DND-41 (cell line): ENCODE results near the gene MCRIP1.

Experiments used
- ATAC-seq: fragments of 200-7000 bp; cut with Tn5 transposase; 3 replicates; pipeline ENCODE4 v1.9.1; 2021; ENCODE audit warnings: low read depth; ENCODE audit not compliant: insufficient read depth
- DNase-seq: peaks from one replicate; pipeline ENCODE4 v3.0.0-alpha.2; 2020
- H2AFZ ChIP-seq: 2 replicates; pipeline ENCODE4 v1.6.0; 2012; ENCODE audit warnings: low read depth, low read length
- H3K27ac ChIP-seq: 2 replicates; pipeline ENCODE4 v1.5.1; 2012; ENCODE audit warnings: low read length, inconsistent platforms
- H3K27me3 ChIP-seq: fragments of 200-600 bp; sonication (generic); 2 replicates; pipeline ENCODE4 v1.6.0; 2012; ENCODE audit warnings: low read length, mild to moderate bottlenecking, inconsistent platforms; ENCODE audit not compliant: insufficient read depth, poor library complexity
- H3K36me3 ChIP-seq: 2 replicates; pipeline ENCODE4 v1.5.1; 2012; ENCODE audit warnings: low read length, inconsistent platforms; ENCODE audit not compliant: insufficient read depth
- H3K4me1 ChIP-seq: 2 replicates; pipeline ENCODE4 v1.5.1; 2012; ENCODE audit warnings: mild to moderate bottlenecking, low read length; ENCODE audit not compliant: insufficient read depth
- H3K4me2 ChIP-seq: 2 replicates; pipeline ENCODE4 v1.6.0; 2012; ENCODE audit warnings: mild to moderate bottlenecking, moderate library complexity, low read length, inconsistent platforms; ENCODE audit not compliant: insufficient read depth
- H3K4me3 ChIP-seq, 2 experiments: fragments of 200-600 bp in 1 of 2; shearing (Covaris generic) in 1 of 2; 2 replicates each; pipeline ENCODE4 v1.5.1; 2012 to 2016; ENCODE audit warnings: inconsistent platforms in 2 of 2, low read length in 2 of 2, mild to moderate bottlenecking in 2 of 2, low read depth in 1 of 2, moderate library complexity in 1 of 2
- H3K79me2 ChIP-seq: 2 replicates; pipeline ENCODE4 v1.6.0; 2012; ENCODE audit warnings: low read length, inconsistent platforms; ENCODE audit not compliant: insufficient read depth
- H3K9ac ChIP-seq: 2 replicates; pipeline ENCODE4 v1.6.0; 2012; ENCODE audit warnings: low read depth, mild to moderate bottlenecking, inconsistent platforms, low read length, moderate library complexity
- H3K9me3 ChIP-seq: 2 replicates; pipeline ENCODE4 v1.5.1; 2012; ENCODE audit warnings: low read length, moderate library complexity, mild to moderate bottlenecking, inconsistent platforms; ENCODE audit not compliant: insufficient read depth, severe bottlenecking
- H4K20me1 ChIP-seq: 2 replicates; pipeline ENCODE4 v1.6.0; 2012; ENCODE audit warnings: low read length; ENCODE audit not compliant: insufficient read depth
- EZH2 ChIP-seq: IDR thresholded peaks from 3 replicates; pipeline ENCODE4 v1.6.1; 2012; ENCODE audit warnings: borderline replicate concordance, low read depth, mild to moderate bottlenecking, moderate library complexity, low read length, inconsistent platforms; ENCODE audit not compliant: severe bottlenecking
- TF ChIP-seq, protein P1 (sequence below): IDR thresholded peaks from 2 replicates; pipeline ENCODE4 v1.5.1; 2012; ENCODE audit warnings: borderline replicate concordance, low read length, moderate library complexity, mild to moderate bottlenecking; ENCODE audit not compliant: poor library complexity, severe bottlenecking; ENCODE audit errors: extremely low read depth

Gene MCRIP1

DNA sequence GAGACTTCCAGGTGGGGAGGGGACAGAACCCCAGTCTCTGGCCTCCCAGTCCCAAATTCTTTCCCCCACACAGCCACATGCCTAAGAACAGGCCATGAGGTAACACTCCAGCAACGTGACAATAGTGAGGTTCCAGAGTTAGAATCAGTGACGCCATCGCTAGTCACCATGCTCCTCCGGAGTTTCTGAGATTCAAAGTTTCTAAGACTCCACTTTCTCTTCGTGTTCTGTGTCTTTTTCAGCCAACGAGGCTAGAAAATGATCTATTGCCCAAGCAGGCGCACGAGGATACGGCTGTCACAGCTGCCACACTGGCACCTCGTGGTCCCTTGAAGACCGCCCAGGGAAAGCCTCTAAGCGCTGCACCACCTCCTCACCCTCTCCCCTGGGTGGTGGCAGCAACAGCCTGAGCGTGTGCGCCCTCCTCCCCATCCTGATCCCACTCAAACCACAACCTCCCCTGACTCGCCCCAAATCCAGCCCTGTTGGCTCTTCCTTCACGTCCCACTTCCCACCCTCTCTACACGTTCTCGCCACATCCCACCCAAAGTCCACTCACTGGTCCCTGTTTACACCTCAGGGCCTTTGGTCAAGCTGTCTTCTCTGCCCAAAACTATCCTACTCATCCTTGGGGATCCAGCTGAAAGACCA lies 1.0 kb downstream of the MCRIP1 start:
- peaks cover 49% of the 10 kb centered on the region for H3K79me2 ChIP-seq
- H3K27me3 ChIP-seq: no peaks in the 10 kb centered on the region
- peak overlapping the region; percentile 53 to 81 for H3K4me3 ChIP-seq
- peak overlapping the region; percentile 92 for H3K4me2 ChIP-seq
- H3K9ac ChIP-seq: peak overlapping the region; percentile 92
- DNase-seq (peak; percentile 81), ATAC-seq (peak; percentile 85)
- peaks cover 16% of the 10 kb centered on the region for H4K20me1 ChIP-seq
- no peak for TF ChIP-seq EZH2
- TF ChIP-seq, protein P1, sequence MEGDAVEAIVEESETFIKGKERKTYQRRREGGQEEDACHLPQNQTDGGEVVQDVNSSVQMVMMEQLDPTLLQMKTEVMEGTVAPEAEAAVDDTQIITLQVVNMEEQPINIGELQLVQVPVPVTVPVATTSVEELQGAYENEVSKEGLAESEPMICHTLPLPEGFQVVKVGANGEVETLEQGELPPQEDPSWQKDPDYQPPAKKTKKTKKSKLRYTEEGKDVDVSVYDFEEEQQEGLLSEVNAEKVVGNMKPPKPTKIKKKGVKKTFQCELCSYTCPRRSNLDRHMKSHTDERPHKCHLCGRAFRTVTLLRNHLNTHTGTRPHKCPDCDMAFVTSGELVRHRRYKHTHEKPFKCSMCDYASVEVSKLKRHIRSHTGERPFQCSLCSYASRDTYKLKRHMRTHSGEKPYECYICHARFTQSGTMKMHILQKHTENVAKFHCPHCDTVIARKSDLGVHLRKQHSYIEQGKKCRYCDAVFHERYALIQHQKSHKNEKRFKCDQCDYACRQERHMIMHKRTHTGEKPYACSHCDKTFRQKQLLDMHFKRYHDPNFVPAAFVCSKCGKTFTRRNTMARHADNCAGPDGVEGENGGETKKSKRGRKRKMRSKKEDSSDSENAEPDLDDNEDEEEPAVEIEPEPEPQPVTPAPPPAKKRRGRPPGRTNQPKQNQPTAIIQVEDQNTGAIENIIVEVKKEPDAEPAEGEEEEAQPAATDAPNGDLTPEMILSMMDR: peak; percentile 37
- no peaks in the 10 kb centered on the region; the same call in 1 of the 2 replicates for H3K36me3 ChIP-seq
- peak overlapping the region; percentile 68 for H3K27ac ChIP-seq
- peaks cover 31% of the 10 kb centered on the region for H3K4me1 ChIP-seq
- H2AFZ ChIP-seq: peak overlapping the region; percentile 48
- H3K9me3 ChIP-seq: no peaks in the 10 kb centered on the region

DNA sequence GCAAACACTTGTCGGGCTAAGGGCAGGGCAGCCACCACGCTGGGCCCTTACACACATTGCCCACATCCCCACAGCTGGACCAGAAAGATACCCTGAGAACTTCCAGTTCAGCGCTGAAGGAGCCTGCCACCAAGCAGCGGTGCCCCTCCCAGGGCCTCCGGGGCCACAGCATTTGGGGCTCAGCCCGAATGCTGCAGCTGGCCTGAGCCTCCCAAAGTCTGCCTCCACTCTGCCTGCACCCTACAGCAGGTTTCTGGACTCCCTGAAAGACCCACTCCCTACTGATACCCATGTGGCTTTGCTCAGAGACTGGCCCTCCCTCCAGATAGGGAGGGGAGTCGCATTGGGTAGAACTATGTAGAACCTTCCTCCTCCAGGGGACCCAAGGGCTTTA lies 1.5 kb downstream of the MCRIP1 start:
- Histone ChIP-seq H3K9me3 (no peaks in the 10 kb centered on the region), H3K79me2 (peaks cover 49% of the 10 kb centered on the region), H4K20me1 (peaks cover 16% of the 10 kb centered on the region), H3K36me3 (no peaks in the 10 kb centered on the region; the same call in 1 of the 2 replicates), H3K27ac (peak overlapping the region; percentile 68), H3K4me3 (peak overlapping the region in 1 of 2 experiments; percentile 81; a peak in 2 of 4 replicates), H3K9ac (peak overlapping the region; percentile 92), H3K27me3 (no peaks in the 10 kb centered on the region), H2AFZ (no peak overlapping the region; the same call in 1 of the 2 replicates), H3K4me2 (peak overlapping the region; percentile 92), H3K4me1 (peaks cover 31% of the 10 kb centered on the region)
- DNase-seq (peak; percentile 14), ATAC-seq (0 out of 3 replicates have a peak, but pooled peaks have one; percentile 2)
- no peak for TF ChIP-seq EZH2
- TF ChIP-seq, protein P1: no peak

DNA sequence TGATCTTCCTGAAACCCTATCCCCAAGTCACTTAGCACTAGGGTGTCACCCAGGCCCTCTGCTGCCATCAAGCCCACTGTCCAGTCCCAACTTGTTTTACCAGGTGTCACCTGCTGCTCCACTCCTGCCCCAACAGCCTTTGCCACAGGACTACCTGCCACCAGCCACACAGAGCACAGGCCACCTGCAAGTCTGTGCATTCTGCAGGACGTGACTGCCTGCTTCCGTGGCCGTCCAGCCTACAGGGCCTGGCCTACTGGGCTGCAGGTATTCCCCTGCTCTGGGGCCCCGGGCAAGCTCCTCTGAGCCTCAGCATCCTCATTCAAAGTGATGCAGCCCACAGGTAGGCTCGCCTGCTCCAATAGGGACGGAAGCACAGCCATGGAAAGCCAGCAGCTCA lies 3.2 kb downstream of the MCRIP1 start:
- Histone ChIP-seq H3K4me3 (no peak overlapping the region), H3K4me2 (no peak overlapping the region; the same call in 1 of the 2 replicates), H3K9ac (no peak overlapping the region), H3K27ac (no peak overlapping the region), H2AFZ (no peak overlapping the region), H3K9me3 (no peaks in the 10 kb centered on the region), H4K20me1 (peaks cover 29% of the 10 kb centered on the region), H3K36me3 (no peaks in the 10 kb centered on the region; the same call in 1 of the 2 replicates), H3K4me1 (peaks cover 31% of the 10 kb centered on the region), H3K27me3 (no peaks in the 10 kb centered on the region), H3K79me2 (peaks cover 59% of the 10 kb centered on the region)
- no peak for DNase-seq
- no peak for ATAC-seq
- no peak for TF ChIP-seq EZH2
- TF ChIP-seq, protein P1: no peak
